GM19463 (cell line): ENCODE measurements around the gene CARMIL3.
"Not testable (repeated sequence)": the region's sequence is repeated elsewhere in the genome, so short reads cannot be mapped to it uniquely, and the experiment has no call there.

Experiments used
- ATAC-seq: cut with Tn5 transposase; IDR thresholded peaks from one replicate; pipeline ENCODE4 v1.9.1; 2021; ENCODE audit warnings: mild to moderate bottlenecking, moderate library complexity; ENCODE audit not compliant: unreplicated experiment

CARMIL3 gene

GRCh38 chr14:24038686-24039085 is 13.1 kb upstream of the CARMIL3 start:
- no peak for ATAC-seq

GRCh38 chr14:24040692-24041091 is 11.1 kb upstream of the CARMIL3 start:
- no peak for ATAC-seq

GRCh38 chr14:24042746-24043145 is 9.1 kb upstream of the CARMIL3 start:
- ATAC-seq, result no peak

- ATAC-seq, result not testable (repeated sequence)
Observed at GRCh38 chr14:24049002-24049401, 2.8 kb upstream of the CARMIL3 start.

GRCh38 chr14:24050753-24051152 is 1.1 kb upstream of the CARMIL3 start:
- not testable (repeated sequence) for ATAC-seq

GRCh38 chr14:24051176-24051788 is 527 bp upstream of the CARMIL3 start:
- peak; percentile 19 for ATAC-seq

GRCh38 chr14:24052656-24053547 is 1.1 kb downstream of the CARMIL3 start:
- no peak for ATAC-seq

- no peak for ATAC-seq
Observed at GRCh38 chr14:24053548-24054323, 1.9 kb downstream of the CARMIL3 start.

GRCh38 chr14:24054324-24054641 is 2.5 kb downstream of the CARMIL3 start:
- no peak for ATAC-seq

GRCh38 chr14:24054646-24055045 is 2.8 kb downstream of the CARMIL3 start:
- no peak for ATAC-seq

- ATAC-seq, result no peak
Observed at GRCh38 chr14:24055971-24056799, 4.4 kb downstream of the CARMIL3 start.

GRCh38 chr14:24056800-24057184 is 5.0 kb downstream of the CARMIL3 start:
- no peak for ATAC-seq

GRCh38 chr14:24057271-24057670 is 5.5 kb downstream of the CARMIL3 start:
- no peak for ATAC-seq

GRCh38 chr14:24057867-24058259 is 6.1 kb downstream of the CARMIL3 start:
- no peak for ATAC-seq

- peak; percentile 72 for ATAC-seq
Observed at GRCh38 chr14:24058260-24058950, 6.6 kb downstream of the CARMIL3 start.

- ATAC-seq, result no peak
Observed at GRCh38 chr14:24058951-24059475, 7.2 kb downstream of the CARMIL3 start.

- no peak for ATAC-seq
Observed at GRCh38 chr14:24059841-24060388, 8.1 kb downstream of the CARMIL3 start.

GRCh38 chr14:24060443-24060842 is 8.6 kb downstream of the CARMIL3 start:
- ATAC-seq, result no peak

GRCh38 chr14:24060984-24061913 is 9.4 kb downstream of the CARMIL3 start:
- no peak for ATAC-seq
